ENCODE measurements around the gene ECM2. TPM values are rescaled to one million over a fixed set of nuclear protein-coding genes. Genes with fewer than 3 reads are reported as not detected.

ECM2 gene
- 39.1 and 50.1 TPM in 2 replicates for total RNA-seq

GRCh38 chr9:92535940-92536850, at the start of gene ECM2:
ECM2 (minus strand) TSS chr9:92535990; CDS start chr9:92522866, 13,124 bp downstream.

GRCh38 chr9:92482329-92482728, 53.5 kb downstream of the ECM2 start, which contains the start of gene ASPN:
ASPN (minus strand) TSS chr9:92482506.

Other genes starting within 250 kb of the ECM2 start
- gene IARS1, start 242.3 kb downstream of the ECM2 start, total RNA-seq, result 72.6 and 80.5 TPM in 2 replicates
- 26.8 and 28.4 TPM in 2 replicates for gene NOL8, start 210.6 kb downstream of the ECM2 start, total RNA-seq
- 2.4 and 3.6 TPM in 2 replicates for gene CENPP, start 210.0 kb downstream of the ECM2 start, total RNA-seq
- 25.6 and 25.9 TPM in 2 replicates for gene OGN, start 131.4 kb downstream of the ECM2 start, total RNA-seq
- 11.2 and 12.3 TPM in 2 replicates for gene OMD, start 111.5 kb downstream of the ECM2 start, total RNA-seq
- gene ASPN, start 53.5 kb downstream of the ECM2 start, total RNA-seq, result 11.1 and 11.6 TPM in 2 replicates
- 5.2 and 6.3 TPM in 2 replicates for gene IPPK, start 134.1 kb upstream of the ECM2 start, total RNA-seq
- gene BICD2, start 228.8 kb upstream of the ECM2 start, total RNA-seq, result 27.2 and 30.1 TPM in 2 replicates

Measured in cardiac ventricle fibroblast (primary cell).